ENCODE measurements around the gene CNTN4. TPM values are rescaled to one million over a fixed set of nuclear protein-coding genes. Genes with fewer than 3 reads are reported as not detected.

CNTN4 gene
- total RNA-seq, 1 donor from 2014 or later: 0.52 TPM

DNA sequence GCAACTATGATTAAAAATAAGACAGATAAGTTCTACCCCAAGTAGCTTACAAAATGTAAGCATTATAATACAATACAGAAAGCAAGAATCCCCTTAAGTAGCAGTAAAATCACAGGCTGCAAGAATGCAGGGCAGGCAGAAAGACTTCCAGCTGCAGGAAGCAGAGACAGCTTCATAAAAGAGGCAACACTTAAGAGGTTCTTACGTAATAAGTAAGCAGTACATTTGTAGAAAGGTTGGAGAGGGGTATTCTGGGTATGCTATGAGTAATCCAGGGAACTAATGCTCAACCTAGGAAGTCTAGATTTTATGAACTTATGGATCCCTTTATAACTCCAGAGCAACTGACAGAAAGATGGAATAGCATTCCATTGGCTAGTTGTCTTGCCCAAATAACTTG lies 859.9 kb downstream of the CNTN4 start:
- Mint-ChIP-seq H3K27me3 (ENCODE audit: low read depth) (no peaks in the 10 kb centered on the region), H3K9me3 (ENCODE audit: low read depth) (peaks cover 7% of the 10 kb centered on the region), H3K36me3 (ENCODE audit: low read depth) (no peaks in the 10 kb centered on the region), H3K4me1 (ENCODE audit: low read depth) (no peaks in the 10 kb centered on the region), H3K4me3 (ENCODE audit: unreplicated experiment) (no peak overlapping the region), H3K27ac (ENCODE audit: unreplicated experiment) (no peak overlapping the region)
- no peak for DNase-seq (ENCODE audit: low spot score)
- TF ChIP-seq, protein P1, sequence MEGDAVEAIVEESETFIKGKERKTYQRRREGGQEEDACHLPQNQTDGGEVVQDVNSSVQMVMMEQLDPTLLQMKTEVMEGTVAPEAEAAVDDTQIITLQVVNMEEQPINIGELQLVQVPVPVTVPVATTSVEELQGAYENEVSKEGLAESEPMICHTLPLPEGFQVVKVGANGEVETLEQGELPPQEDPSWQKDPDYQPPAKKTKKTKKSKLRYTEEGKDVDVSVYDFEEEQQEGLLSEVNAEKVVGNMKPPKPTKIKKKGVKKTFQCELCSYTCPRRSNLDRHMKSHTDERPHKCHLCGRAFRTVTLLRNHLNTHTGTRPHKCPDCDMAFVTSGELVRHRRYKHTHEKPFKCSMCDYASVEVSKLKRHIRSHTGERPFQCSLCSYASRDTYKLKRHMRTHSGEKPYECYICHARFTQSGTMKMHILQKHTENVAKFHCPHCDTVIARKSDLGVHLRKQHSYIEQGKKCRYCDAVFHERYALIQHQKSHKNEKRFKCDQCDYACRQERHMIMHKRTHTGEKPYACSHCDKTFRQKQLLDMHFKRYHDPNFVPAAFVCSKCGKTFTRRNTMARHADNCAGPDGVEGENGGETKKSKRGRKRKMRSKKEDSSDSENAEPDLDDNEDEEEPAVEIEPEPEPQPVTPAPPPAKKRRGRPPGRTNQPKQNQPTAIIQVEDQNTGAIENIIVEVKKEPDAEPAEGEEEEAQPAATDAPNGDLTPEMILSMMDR (IDR thresholded peaks at IDR 0.05): no peak

- TF ChIP-seq, protein P1 (IDR thresholded peaks at IDR 0.05): no peak
- Mint-ChIP-seq H3K27ac (ENCODE audit: unreplicated experiment) (no peak overlapping the region), H3K27me3 (ENCODE audit: low read depth) (peaks cover 1% of the 10 kb centered on the region), H3K4me3 (ENCODE audit: unreplicated experiment) (no peak overlapping the region), H3K36me3 (ENCODE audit: low read depth) (no peaks in the 10 kb centered on the region), H3K4me1 (ENCODE audit: low read depth) (no peaks in the 10 kb centered on the region), H3K9me3 (ENCODE audit: low read depth) (peaks cover 7% of the 10 kb centered on the region)
- DNase-seq (ENCODE audit: low spot score): no peak
These were observed 862.9 kb downstream of the CNTN4 start for GRCh38 chr3:2961576-2961975.

DNA sequence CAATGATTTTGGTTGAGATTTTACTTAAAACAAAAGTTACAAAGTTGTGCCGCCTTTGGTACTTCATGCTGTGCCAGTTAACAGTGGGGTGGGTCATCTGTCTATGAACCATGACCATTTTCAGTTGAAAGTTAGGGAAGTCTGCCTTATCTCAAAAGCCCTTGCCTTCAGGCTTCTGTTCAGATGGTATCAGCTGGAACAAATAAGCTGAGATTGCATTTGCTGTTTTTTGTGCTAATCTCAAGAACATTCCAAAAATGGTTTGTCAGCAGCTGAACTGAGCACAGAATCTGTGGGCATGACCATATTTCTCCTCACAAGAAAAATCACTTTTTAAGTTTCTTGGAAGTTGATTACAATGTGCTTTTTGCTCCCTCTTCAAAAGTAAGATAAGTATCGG lies 869.2 kb downstream of the CNTN4 start:
- no peaks in the 10 kb centered on the region for H3K36me3 Mint-ChIP-seq (ENCODE audit: low read depth)
- H3K4me1 Mint-ChIP-seq (ENCODE audit: low read depth): no peaks in the 10 kb centered on the region
- no peak overlapping the region for H3K4me3 Mint-ChIP-seq (ENCODE audit: unreplicated experiment)
- peaks cover 1% of the 10 kb centered on the region for H3K27me3 Mint-ChIP-seq (ENCODE audit: low read depth)
- TF ChIP-seq, protein P1 (IDR thresholded peaks at IDR 0.05): no peak
- H3K9me3 Mint-ChIP-seq (ENCODE audit: low read depth): no peaks in the 10 kb centered on the region
- H3K27ac Mint-ChIP-seq (ENCODE audit: unreplicated experiment): no peak overlapping the region
- DNase-seq (ENCODE audit: low spot score): no peak

DNA sequence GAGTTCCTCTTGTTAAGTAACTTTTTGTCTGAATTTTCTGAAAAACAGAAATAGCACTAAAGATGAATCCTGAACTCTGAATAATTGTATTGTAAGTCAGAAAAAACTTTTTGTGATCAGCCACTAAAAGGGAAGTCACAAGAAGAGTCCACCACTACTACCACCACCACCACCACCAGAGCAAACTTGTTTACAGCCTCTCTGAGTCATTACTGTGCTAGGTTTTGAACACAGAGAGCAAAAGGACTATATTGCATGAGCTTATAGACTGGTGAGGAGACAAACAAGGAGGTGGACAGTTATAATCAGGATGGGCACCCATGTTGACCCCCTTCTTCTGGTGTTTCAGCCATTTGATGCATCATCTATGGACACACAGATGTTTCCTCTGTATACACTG lies 869.8 kb downstream of the CNTN4 start:
- Mint-ChIP-seq H3K27ac (ENCODE audit: unreplicated experiment) (no peak overlapping the region), H3K36me3 (ENCODE audit: low read depth) (no peaks in the 10 kb centered on the region), H3K4me1 (ENCODE audit: low read depth) (no peaks in the 10 kb centered on the region), H3K27me3 (ENCODE audit: low read depth) (peaks cover 1% of the 10 kb centered on the region), H3K4me3 (ENCODE audit: unreplicated experiment) (no peak overlapping the region), H3K9me3 (ENCODE audit: low read depth) (no peaks in the 10 kb centered on the region)
- DNase-seq (ENCODE audit: low spot score): no peak
- TF ChIP-seq, protein P1 (IDR thresholded peaks at IDR 0.05): no peak

DNA sequence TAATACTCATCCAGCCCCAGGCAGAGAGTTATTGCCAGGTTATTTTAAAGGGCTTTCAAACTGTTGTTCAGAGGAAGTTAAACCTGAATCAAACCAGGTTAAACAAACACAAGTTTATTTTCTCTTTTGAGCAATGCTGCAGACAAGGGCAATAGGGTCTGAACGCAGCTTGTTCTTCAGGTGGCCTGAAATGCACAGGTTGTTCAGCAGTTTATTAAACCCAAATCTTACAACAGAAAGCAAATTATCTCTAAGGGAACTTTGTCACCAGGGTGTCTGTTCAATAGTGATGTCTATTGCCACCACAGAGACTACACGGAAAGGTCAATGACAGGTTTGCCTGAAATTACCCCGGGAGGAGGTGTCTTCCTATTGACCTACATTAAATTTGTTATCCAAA lies 877.5 kb downstream of the CNTN4 start:
- TF ChIP-seq, protein P1 (IDR thresholded peaks at IDR 0.05): no peak
- peaks cover 3% of the 10 kb centered on the region for H3K27me3 Mint-ChIP-seq (ENCODE audit: low read depth)
- no peaks in the 10 kb centered on the region for H3K9me3 Mint-ChIP-seq (ENCODE audit: low read depth)
- H3K36me3 Mint-ChIP-seq (ENCODE audit: low read depth): no peaks in the 10 kb centered on the region
- no peak overlapping the region for H3K4me3 Mint-ChIP-seq (ENCODE audit: unreplicated experiment)
- H3K4me1 Mint-ChIP-seq (ENCODE audit: low read depth): no peaks in the 10 kb centered on the region
- no peak for DNase-seq (ENCODE audit: low spot score)
- H3K27ac Mint-ChIP-seq (ENCODE audit: unreplicated experiment): no peak overlapping the region

Data from chondrocyte (in vitro differentiated cells).